Measurements from ENCODE around the gene KLHL14. TPM values are rescaled to one million over a fixed set of nuclear protein-coding genes. Genes with fewer than 3 reads are reported as not detected.

KLHL14 gene
- total and polyA plus RNA-seq, 2 of the 13 experiments (the other 11 are each of a cell fraction or from before 2014, with no cell fraction given): 16.0 to 41.8 TPM

DNA sequence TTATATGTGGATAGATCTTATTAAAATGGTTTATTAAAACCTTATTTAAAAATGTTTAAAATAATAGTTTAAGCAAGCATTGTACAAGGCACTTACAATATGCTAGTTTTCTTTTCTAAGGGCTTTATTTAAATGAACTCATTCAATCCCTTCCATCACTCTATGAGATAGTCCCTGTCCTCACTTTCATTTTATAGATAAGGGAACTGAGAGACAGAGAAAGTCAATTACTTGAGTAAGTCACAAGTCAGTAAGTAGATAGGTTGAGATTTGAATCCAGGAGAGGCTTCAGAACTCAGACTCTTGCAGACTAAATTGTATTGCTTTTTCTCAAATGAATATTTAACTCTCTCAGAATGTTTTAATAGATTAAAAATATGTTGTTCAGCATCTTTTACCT, 95.2 kb downstream of the KLHL14 start:
- Histone ChIP-seq H3K27ac (ENCODE audit: extremely low read length, insufficient read depth, low read length) (no peak overlapping the region), H3K36me3 (replicated peaks in 1 of 2; ENCODE audit: control insufficient read depth in 1 of 2, insufficient read depth in 2 of 2, low read length in 2 of 2) (peaks cover 19 to 73% of the 10 kb centered on the region in 2 experiments), H3K27me3 (ENCODE audit: control insufficient read depth in 1 of 2, insufficient read depth in 2 of 2, low read length in 2 of 2) (no peaks in the 10 kb centered on the region), H4K20me1 (ENCODE audit: insufficient read depth, low read length) (no peaks in the 10 kb centered on the region), H3K9me3 (ENCODE audit: low read length) (no peaks in the 10 kb centered on the region), H3K9ac (ENCODE audit: insufficient read depth, low read depth, low read length) (no peak overlapping the region), H3K4me3 (replicated peaks in 1 of 3; ENCODE audit: insufficient read depth in 1 of 3, low read depth in 2 of 3, low read length in 3 of 3) (no peak overlapping the region), H2AFZ (ENCODE audit: low read length) (no peak overlapping the region), H3K4me2 (ENCODE audit: low read depth, low read length) (no peak overlapping the region), H3K79me2 (ENCODE audit: insufficient read depth, low read length) (no peaks in the 10 kb centered on the region), H3K4me1 (ENCODE audit: insufficient read depth, low read length) (no peaks in the 10 kb centered on the region)
- CTCF ChIA-PET (ENCODE audit: low intra/inter-chr PET ratio, low total read pairs): no interaction called here
- ATAC-seq (no peak), FAIRE-seq (no peak), DNase-seq (ENCODE audit: low spot score) (no peak)
- intact Hi-C loops (cut with micrococcal nuclease; ENCODE audit: unreplicated experiment): no loop called here
- BruUV-seq (replicated peaks): no TSS peak
- in situ Hi-C loops (cut with HindIII; ENCODE audit: extremely low pct_ligation_motif_present, low pct_unique_long_range_greater_than_20kb): no loop called here
- POLR2A ChIA-PET: no interaction called here
- TF ChIP-seq MAFF (IDR thresholded peaks at IDR 0.05; ENCODE audit: low read depth, low read length): no peak
- TF ChIP-seq ZNF850 (CRISPR knock-in tag; conservative IDR thresholded peaks at IDR 0.05): no peak
- TF ChIP-seq ZNF263 (CRISPR knock-in tag; IDR thresholded peaks at IDR 0.05): no peak

DNA sequence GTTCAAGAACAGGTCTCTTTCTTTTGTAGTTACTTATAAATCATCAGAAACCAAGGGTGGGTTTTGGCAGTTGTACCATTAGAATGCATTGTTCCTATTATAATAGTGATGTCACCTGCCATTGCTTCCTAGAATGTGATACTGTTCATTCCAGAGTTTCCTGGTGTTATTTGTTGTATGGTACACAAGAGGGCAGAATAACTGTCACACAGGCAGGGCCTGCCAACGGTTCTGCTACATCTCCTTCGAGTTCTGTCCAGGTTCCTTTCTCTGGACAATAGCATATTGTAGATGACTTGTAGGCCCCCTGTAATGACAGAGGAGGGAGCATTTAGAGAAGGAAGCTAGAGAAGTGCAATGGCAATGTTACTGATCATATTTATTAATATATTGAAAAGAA, 98.3 kb downstream of the KLHL14 start:
- Histone ChIP-seq H4K20me1 (ENCODE audit: insufficient read depth, low read length) (no peaks in the 10 kb centered on the region), H3K9ac (ENCODE audit: insufficient read depth, low read depth, low read length) (no peak overlapping the region), H3K36me3 (replicated peaks in 1 of 2; ENCODE audit: control insufficient read depth in 1 of 2, insufficient read depth in 2 of 2, low read length in 2 of 2) (peaks cover 18 to 49% of the 10 kb centered on the region in 2 experiments), H3K4me2 (ENCODE audit: low read depth, low read length) (no peak overlapping the region), H3K9me3 (ENCODE audit: low read length) (no peaks in the 10 kb centered on the region), H3K27me3 (ENCODE audit: control insufficient read depth in 1 of 2, insufficient read depth in 2 of 2, low read length in 2 of 2) (no peaks in the 10 kb centered on the region), H3K4me1 (ENCODE audit: insufficient read depth, low read length) (no peaks in the 10 kb centered on the region), H3K4me3 (replicated peaks in 1 of 3; ENCODE audit: insufficient read depth in 1 of 3, low read depth in 2 of 3, low read length in 3 of 3) (no peak overlapping the region), H3K27ac (ENCODE audit: extremely low read length, insufficient read depth, low read length) (no peak overlapping the region), H3K79me2 (ENCODE audit: insufficient read depth, low read length) (no peaks in the 10 kb centered on the region), H2AFZ (ENCODE audit: low read length) (no peak overlapping the region)
- peak; percentile 46 for FAIRE-seq
- WGBS (ENCODE audit: low lambda C conversion rate): 47% methylated on average over 2 of the region's 2 CpGs
- in situ Hi-C loops (cut with HindIII; ENCODE audit: extremely low pct_ligation_motif_present, low pct_unique_long_range_greater_than_20kb): no loop called here
- intact Hi-C loops (cut with micrococcal nuclease; ENCODE audit: unreplicated experiment): loop anchor here (1.0 kb wide), 1 partner anchor 245 kb away; no protein-coding TSS in a partner anchor
- CTCF ChIA-PET (ENCODE audit: low intra/inter-chr PET ratio, low total read pairs): interaction anchor here (1.5 kb wide), 1 partner anchor 245 kb away, joined by 5 read pairs; no protein-coding TSS in a partner anchor
- no peak for TF ChIP-seq CENPT (CRISPR knock-in tag; IDR thresholded peaks at IDR 0.05; ENCODE audit: low read depth)
- peak; percentile 54 for TF ChIP-seq STAG1 (CRISPR knock-in tag; IDR thresholded peaks at IDR 0.05)
- TF ChIP-seq CTCF (CRISPR knock-in tag; IDR thresholded peaks at IDR 0.05): peak; percentile 42
- TF ChIP-seq, protein P1, sequence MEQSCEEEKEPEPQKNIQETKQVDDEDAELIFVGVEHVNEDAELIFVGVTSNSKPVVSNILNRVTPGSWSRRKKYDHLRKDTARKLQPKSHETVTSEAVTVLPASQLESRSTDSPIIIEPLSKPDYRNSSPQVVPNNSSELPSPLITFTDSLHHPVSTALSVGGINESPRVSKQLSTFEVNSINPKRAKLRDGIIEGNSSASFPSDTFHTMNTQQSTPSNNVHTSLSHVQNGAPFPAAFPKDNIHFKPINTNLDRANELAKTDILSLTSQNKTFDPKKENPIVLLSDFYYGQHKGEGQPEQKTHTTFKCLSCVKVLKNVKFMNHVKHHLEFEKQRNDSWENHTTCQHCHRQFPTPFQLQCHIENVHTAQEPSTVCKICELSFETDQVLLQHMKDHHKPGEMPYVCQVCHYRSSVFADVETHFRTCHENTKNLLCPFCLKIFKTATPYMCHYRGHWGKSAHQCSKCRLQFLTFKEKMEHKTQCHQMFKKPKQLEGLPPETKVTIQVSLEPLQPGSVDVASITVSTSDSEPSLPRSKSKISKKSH (CRISPR knock-in tag; IDR thresholded peaks at IDR 0.05; ENCODE audit: borderline replicate concordance): no peak
- ATAC-seq: peak; percentile 68
- BruUV-seq (replicated peaks): no TSS peak
- DNase-seq (ENCODE audit: low spot score): peak; percentile 28
- POLR2A ChIA-PET: no interaction called here

Measured in HepG2 (cell line).